ENCODE results near the gene KIAA1958. TPM values are rescaled to one million over a fixed set of nuclear protein-coding genes. Genes with fewer than 3 reads are reported as not detected.

KIAA1958 gene
- total RNA-seq, 4 donors from 2014 or later, result 13.1 to 17.2 (median 16.7) TPM

- TF ChIP-seq, protein P1, sequence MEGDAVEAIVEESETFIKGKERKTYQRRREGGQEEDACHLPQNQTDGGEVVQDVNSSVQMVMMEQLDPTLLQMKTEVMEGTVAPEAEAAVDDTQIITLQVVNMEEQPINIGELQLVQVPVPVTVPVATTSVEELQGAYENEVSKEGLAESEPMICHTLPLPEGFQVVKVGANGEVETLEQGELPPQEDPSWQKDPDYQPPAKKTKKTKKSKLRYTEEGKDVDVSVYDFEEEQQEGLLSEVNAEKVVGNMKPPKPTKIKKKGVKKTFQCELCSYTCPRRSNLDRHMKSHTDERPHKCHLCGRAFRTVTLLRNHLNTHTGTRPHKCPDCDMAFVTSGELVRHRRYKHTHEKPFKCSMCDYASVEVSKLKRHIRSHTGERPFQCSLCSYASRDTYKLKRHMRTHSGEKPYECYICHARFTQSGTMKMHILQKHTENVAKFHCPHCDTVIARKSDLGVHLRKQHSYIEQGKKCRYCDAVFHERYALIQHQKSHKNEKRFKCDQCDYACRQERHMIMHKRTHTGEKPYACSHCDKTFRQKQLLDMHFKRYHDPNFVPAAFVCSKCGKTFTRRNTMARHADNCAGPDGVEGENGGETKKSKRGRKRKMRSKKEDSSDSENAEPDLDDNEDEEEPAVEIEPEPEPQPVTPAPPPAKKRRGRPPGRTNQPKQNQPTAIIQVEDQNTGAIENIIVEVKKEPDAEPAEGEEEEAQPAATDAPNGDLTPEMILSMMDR (IDR thresholded peaks at IDR 0.05), result no peak
- TF ChIP-seq POLR2A (IDR thresholded peaks at IDR 0.05), result no peak
- no peak overlapping the region for H3K27ac ChIP-seq
- H3K9me3 ChIP-seq, result no peaks in the 10 kb centered on the region
- DNase-seq, result no peak
- H3K4me1 ChIP-seq, result no peaks in the 10 kb centered on the region
- H3K36me3 ChIP-seq, result no peaks in the 10 kb centered on the region
- no peak overlapping the region for H3K4me3 ChIP-seq
- no peaks in the 10 kb centered on the region for H3K27me3 ChIP-seq
Measured at GRCh38 chr9:112541685-112542084, 55.1 kb downstream of the KIAA1958 start.

DNA sequence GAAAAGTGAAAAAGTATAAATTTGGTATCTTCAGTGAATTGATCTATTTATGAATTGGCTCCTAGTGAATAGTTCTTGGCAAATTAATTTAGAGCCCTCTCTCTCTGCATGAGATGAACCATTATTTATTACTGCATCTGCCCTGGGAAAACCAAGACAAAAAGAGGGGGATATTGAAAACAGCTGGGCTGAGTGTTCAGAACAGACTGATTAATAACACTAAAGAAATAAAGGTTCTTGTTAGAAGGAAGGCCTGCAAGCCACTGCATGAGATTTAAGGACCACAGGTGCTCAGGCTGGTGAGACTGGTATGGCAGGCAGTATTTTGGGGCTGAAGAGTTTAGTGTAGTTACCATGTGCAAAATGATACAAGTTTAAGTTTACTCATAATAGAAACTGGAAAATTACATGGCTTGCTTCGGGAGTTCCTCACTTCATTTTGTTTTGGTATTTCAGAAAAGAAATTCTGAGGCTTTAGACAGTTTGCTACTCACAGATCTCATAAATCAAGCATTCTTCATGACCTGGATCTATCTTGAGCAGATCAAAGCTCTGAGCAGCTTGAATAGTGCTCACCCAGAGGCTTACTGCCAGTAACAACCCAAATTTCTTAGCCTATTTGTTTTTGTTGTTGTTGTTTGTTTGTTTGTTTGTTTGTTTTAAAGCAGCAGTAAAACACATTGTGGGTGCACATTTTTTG is 56.1 kb downstream of the KIAA1958 start:
- no peak overlapping the region for H3K27ac ChIP-seq
- no peak for DNase-seq
- no peaks in the 10 kb centered on the region for H3K9me3 ChIP-seq
- H3K4me3 ChIP-seq, result no peak overlapping the region
- TF ChIP-seq, protein P1 (IDR thresholded peaks at IDR 0.05), result no peak
- TF ChIP-seq POLR2A (IDR thresholded peaks at IDR 0.05), result no peak
- no peaks in the 10 kb centered on the region for H3K4me1 ChIP-seq
- H3K27me3 ChIP-seq, result no peaks in the 10 kb centered on the region
- H3K36me3 ChIP-seq, result no peaks in the 10 kb centered on the region

DNA sequence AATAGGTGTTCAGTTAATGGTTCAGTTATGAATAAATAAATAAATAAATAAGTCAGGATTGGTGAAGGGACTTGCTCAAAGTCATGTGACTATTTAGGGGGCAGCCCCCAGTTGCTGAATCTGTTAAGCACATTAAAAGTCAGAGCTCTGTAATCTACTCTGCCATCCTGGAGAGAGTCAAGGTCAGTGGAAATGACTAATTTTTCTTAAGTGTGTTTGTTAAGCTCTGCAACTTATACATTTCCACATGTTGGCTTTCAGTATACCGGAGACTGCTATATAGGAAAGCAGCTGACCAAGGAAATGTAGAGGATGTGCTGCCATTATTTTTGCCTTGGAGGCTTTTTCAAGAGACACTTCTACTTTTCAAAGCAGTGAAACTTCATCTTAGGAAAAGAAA is 57.9 kb downstream of the KIAA1958 start:
- Histone ChIP-seq H3K4me3 (no peak overlapping the region), H3K36me3 (no peaks in the 10 kb centered on the region), H3K27ac (no peak overlapping the region), H3K4me1 (no peaks in the 10 kb centered on the region), H3K9me3 (no peaks in the 10 kb centered on the region), H3K27me3 (no peaks in the 10 kb centered on the region)
- TF ChIP-seq POLR2A (IDR thresholded peaks at IDR 0.05), result no peak
- TF ChIP-seq, protein P1 (IDR thresholded peaks at IDR 0.05), result no peak
- DNase-seq, result no peak

GRCh38 chr9:112545237-112545636 is 58.6 kb downstream of the KIAA1958 start:
- H3K36me3 ChIP-seq, result no peaks in the 10 kb centered on the region
- no peak for DNase-seq
- TF ChIP-seq POLR2A (IDR thresholded peaks at IDR 0.05), result no peak
- TF ChIP-seq, protein P1 (IDR thresholded peaks at IDR 0.05), result no peak
- H3K9me3 ChIP-seq, result no peaks in the 10 kb centered on the region
- H3K27ac ChIP-seq, result no peak overlapping the region
- no peak overlapping the region for H3K4me3 ChIP-seq
- H3K27me3 ChIP-seq, result no peaks in the 10 kb centered on the region
- H3K4me1 ChIP-seq, result no peaks in the 10 kb centered on the region

DNA sequence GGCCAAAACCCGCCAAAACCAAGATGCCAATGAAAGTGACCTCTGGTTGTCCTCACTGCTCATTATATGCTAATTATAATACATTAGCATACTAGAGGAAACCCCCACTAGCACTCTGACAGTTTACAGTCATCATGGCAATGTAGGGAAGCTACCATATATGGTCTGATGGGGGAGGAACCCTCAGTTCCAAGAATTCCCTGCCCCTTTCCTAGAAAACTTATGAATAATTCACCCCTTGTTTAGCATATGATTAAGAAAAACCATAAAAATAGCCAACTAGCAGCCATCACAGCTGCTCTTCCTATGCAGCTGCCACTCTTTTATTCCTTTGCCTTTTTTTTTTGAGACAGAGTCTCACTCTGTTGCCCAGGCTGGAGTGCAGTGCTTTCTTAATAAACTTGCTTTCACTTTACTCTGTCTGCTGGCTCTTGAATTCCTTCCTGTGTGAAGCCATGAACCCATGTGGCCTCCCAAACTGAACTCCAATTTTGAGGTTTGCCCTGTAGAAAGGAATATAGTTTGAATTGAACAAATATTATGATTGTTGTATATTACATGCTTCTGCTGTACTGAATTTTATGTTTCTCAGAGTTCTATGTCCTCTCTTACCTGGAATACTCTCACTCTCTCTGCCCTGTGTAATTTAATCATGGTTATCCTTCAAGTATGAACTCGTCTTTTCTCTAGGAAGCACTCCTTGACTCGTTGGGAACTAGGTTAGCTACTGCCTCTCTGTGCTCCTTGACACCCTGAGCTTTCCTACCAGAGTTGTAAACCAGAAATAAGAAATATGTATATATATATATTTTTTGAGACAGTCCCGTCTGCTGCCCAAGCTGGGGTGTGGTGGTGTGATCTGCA is 59.8 kb downstream of the KIAA1958 start:
- no peak overlapping the region for H3K4me3 ChIP-seq
- H3K27me3 ChIP-seq, result no peaks in the 10 kb centered on the region
- DNase-seq, result no peak
- TF ChIP-seq, protein P1 (IDR thresholded peaks at IDR 0.05), result no peak
- TF ChIP-seq POLR2A (IDR thresholded peaks at IDR 0.05), result no peak
- no peaks in the 10 kb centered on the region for H3K9me3 ChIP-seq
- H3K27ac ChIP-seq, result no peak overlapping the region
- no peaks in the 10 kb centered on the region for H3K36me3 ChIP-seq
- no peaks in the 10 kb centered on the region for H3K4me1 ChIP-seq

All from Peyer's patch (tissue), 4 donors.